Large intestine (tissue), 3 donors: Measurements from ENCODE around the gene NFE2. TPM values are rescaled to one million over a fixed set of nuclear protein-coding genes. Genes with fewer than 3 reads are reported as not detected.
"Not testable (repeated sequence)": the region's sequence is repeated elsewhere in the genome, so short reads cannot be mapped to it uniquely, and the experiment has no call there.

Experiments used
- DNase-seq, 2 donors: peaks; one replicate each; pipeline versions ENCODE4 v3.0.0 to v3.0.0-alpha.2; 2013
- H3K27ac ChIP-seq: one replicate; pipeline ENCODE4 v1.5.1; 2013; ENCODE audit warnings: low read length
- H3K27me3 ChIP-seq: 2 replicates; pipeline ENCODE4 v1.6.1; 2013; ENCODE audit warnings: low read length; ENCODE audit not compliant: control insufficient read depth, insufficient read depth
- H3K36me3 ChIP-seq: 2 replicates; pipeline ENCODE4 v1.6.1; 2013; ENCODE audit warnings: low read length; ENCODE audit not compliant: control insufficient read depth, insufficient read depth
- H3K4me1 ChIP-seq: one replicate; pipeline ENCODE4 v1.6.1; 2013; ENCODE audit warnings: low read length; ENCODE audit not compliant: control insufficient read depth, insufficient read depth
- H3K4me3 ChIP-seq: one replicate; pipeline ENCODE4 v1.5.1; 2013; ENCODE audit warnings: low read length
- H3K9me3 ChIP-seq: one replicate; pipeline ENCODE4 v1.6.1; 2013; ENCODE audit warnings: mild to moderate bottlenecking, low read depth, low read length, moderate library complexity; ENCODE audit not compliant: control insufficient read depth
- WGBS: methylation state at CpG from one replicate; pipeline ENCODE4 v1.1.5; 2013; ENCODE audit warnings: low lambda C conversion rate; ENCODE audit not compliant: insufficient coverage; 5-methylcytosine and 5-hydroxymethylcytosine counted together
- polyA plus RNA-seq: library from polyadenylated mRNA; unstranded; fragments of 120-200 nt; gene quantifications from one replicate; pipeline ENCODE4 v1.2.1, GENCODE V29; 2013

Gene NFE2
- polyA plus RNA-seq, 1 donor = 2.1 TPM

GRCh38 chr12:54331461-54331860, 30.6 kb upstream of the NFE2 start:
- H3K4me1 ChIP-seq = peaks cover 21% of the 10 kb centered on the region
- WGBS = 80% methylated on average over 1 of the region's 5 CpGs
- no peak overlapping the region for H3K27ac ChIP-seq
- no peak overlapping the region for H3K4me3 ChIP-seq
- H3K9me3 ChIP-seq = no peaks in the 10 kb centered on the region
- DNase-seq = no peak
- peaks cover 18% of the 10 kb centered on the region for H3K36me3 ChIP-seq
- no peaks in the 10 kb centered on the region for H3K27me3 ChIP-seq

GRCh38 chr12:54330442-54330841, 29.6 kb upstream of the NFE2 start:
- Histone ChIP-seq H3K27ac (no peak overlapping the region), H3K4me1 (peaks cover 25% of the 10 kb centered on the region)
- WGBS = no CpG with 5 or more reads among the region's 3 CpGs

GRCh38 chr12:54329759-54330158, 28.9 kb upstream of the NFE2 start:
- no peaks in the 10 kb centered on the region for H3K27me3 ChIP-seq

More at GRCh38 chr12:54330442-54330841, 29.6 kb upstream of the NFE2 start:
- Histone ChIP-seq H3K9me3 (no peaks in the 10 kb centered on the region), H3K36me3 (peaks cover 18% of the 10 kb centered on the region), H3K27me3 (no peaks in the 10 kb centered on the region), H3K4me3 (no peak overlapping the region)
- DNase-seq = no peak

GRCh38 chr12:54328595-54329337, 28.0 kb upstream of the NFE2 start:
- Histone ChIP-seq H3K36me3 (peaks cover 18% of the 10 kb centered on the region), H3K4me1 (peaks cover 28% of the 10 kb centered on the region), H3K27me3 (no peaks in the 10 kb centered on the region), H3K4me3 (no peak overlapping the region), H3K9me3 (no peaks in the 10 kb centered on the region), H3K27ac (peak overlapping the region; percentile 41)
- WGBS = no CpG with 5 or more reads among the region's 6 CpGs
- peak in 1 of 2 donors; percentile 54 for DNase-seq

More at GRCh38 chr12:54329759-54330158, 28.9 kb upstream of the NFE2 start:
- no peaks in the 10 kb centered on the region for H3K9me3 ChIP-seq
- H3K27ac ChIP-seq = peak overlapping the region; percentile 41
- H3K4me3 ChIP-seq = no peak overlapping the region
- H3K4me1 ChIP-seq = peaks cover 25% of the 10 kb centered on the region
- peaks cover 18% of the 10 kb centered on the region for H3K36me3 ChIP-seq
- no CpG with 5 or more reads among the region's 5 CpGs for WGBS
- DNase-seq = no peak

- H3K27ac ChIP-seq = peak overlapping the region; percentile 92
- not testable (repeated sequence) for DNase-seq, H3K27me3 ChIP-seq, H3K9me3 ChIP-seq
- WGBS = 0% methylated on average over 2 of the region's 22 CpGs
- peaks cover 25% of the 10 kb centered on the region for H3K4me1 ChIP-seq
- H3K36me3 ChIP-seq = peaks cover 10% of the 10 kb centered on the region
- H3K4me3 ChIP-seq = peak overlapping the region; percentile 87
Observed at GRCh38 chr12:54325442-54326109, 24.8 kb upstream of the NFE2 start.

GRCh38 chr12:54324617-54325441, 24.0 kb upstream of the NFE2 start, which contains the start of gene COPZ1:
COPZ1 (plus strand) TSS chr12:54325131; CDS start chr12:54325164, 33 bp downstream.
- H3K36me3 ChIP-seq = peaks cover 6% of the 10 kb centered on the region
- peak; percentile 97 to 99 for DNase-seq
- H3K4me3 ChIP-seq = peak within 1 kb of the TSS; percentile 87
- 0% methylated on average over 1 of the region's 34 CpGs for WGBS
- no peaks in the 10 kb centered on the region for H3K27me3 ChIP-seq
- H3K27ac ChIP-seq = peak within 1 kb of the TSS; percentile 92
- H3K9me3 ChIP-seq = no peaks in the 10 kb centered on the region
- peaks cover 21% of the 10 kb centered on the region for H3K4me1 ChIP-seq

- no peaks in the 10 kb centered on the region for H3K36me3 ChIP-seq
- H3K4me3 ChIP-seq = no peak overlapping the region
- WGBS = 92% methylated on average over 2 of the region's 5 CpGs
- H3K9me3 ChIP-seq = no peaks in the 10 kb centered on the region
- no peaks in the 10 kb centered on the region for H3K27me3 ChIP-seq
- H3K27ac ChIP-seq = no peak overlapping the region
- H3K4me1 ChIP-seq = peaks cover 5% of the 10 kb centered on the region
- no peak for DNase-seq
Observed at GRCh38 chr12:54321363-54321762, 20.5 kb upstream of the NFE2 start.

- H3K4me1 ChIP-seq, H3K9me3 ChIP-seq, H3K27ac ChIP-seq, H3K4me3 ChIP-seq, DNase-seq, H3K27me3 ChIP-seq, H3K36me3 ChIP-seq: not testable (repeated sequence)
- WGBS = no CpG with 5 or more reads among the region's 7 CpGs
Observed at GRCh38 chr12:54312309-54312708, 11.5 kb upstream of the NFE2 start.

GRCh38 chr12:54311051-54311450, 10.2 kb upstream of the NFE2 start:
- WGBS = no CpG with 5 or more reads among the region's 2 CpGs

More at GRCh38 chr12:54311051-54311450, 10.2 kb upstream of the NFE2 start:
- no peaks in the 10 kb centered on the region for H3K27me3 ChIP-seq
- H3K36me3 ChIP-seq = no peaks in the 10 kb centered on the region
- H3K4me1 ChIP-seq = no peaks in the 10 kb centered on the region
- H3K9me3 ChIP-seq = no peaks in the 10 kb centered on the region
- H3K4me3 ChIP-seq = no peak overlapping the region
- H3K27ac ChIP-seq = no peak overlapping the region
- DNase-seq = no peak
